Body of pancreas (tissue), 4 donors: ENCODE measurements around the gene GSDME.

Experiments used
- POLR2A ChIP-seq, 3 donors: fragments of 450-650 bp; IDR thresholded peaks; one replicate each; pipeline ENCODE4 v1.6.1; 2016; ENCODE audit warnings: antibody characterized with exemption in 3 of 3, mild to moderate bottlenecking in 2 of 3
- TF ChIP-seq, protein P1 (sequence below), 7 experiments: fragments of 450-650 bp in 4 of 7; fragments of 200-600 bp in 3 of 7; sonication (generic) in 3 of 7; IDR thresholded peaks; one replicate each; pipeline ENCODE4 v1.5.1; 2016 to 2019; ENCODE audit warnings: antibody characterized with exemption in 7 of 7

DNA sequence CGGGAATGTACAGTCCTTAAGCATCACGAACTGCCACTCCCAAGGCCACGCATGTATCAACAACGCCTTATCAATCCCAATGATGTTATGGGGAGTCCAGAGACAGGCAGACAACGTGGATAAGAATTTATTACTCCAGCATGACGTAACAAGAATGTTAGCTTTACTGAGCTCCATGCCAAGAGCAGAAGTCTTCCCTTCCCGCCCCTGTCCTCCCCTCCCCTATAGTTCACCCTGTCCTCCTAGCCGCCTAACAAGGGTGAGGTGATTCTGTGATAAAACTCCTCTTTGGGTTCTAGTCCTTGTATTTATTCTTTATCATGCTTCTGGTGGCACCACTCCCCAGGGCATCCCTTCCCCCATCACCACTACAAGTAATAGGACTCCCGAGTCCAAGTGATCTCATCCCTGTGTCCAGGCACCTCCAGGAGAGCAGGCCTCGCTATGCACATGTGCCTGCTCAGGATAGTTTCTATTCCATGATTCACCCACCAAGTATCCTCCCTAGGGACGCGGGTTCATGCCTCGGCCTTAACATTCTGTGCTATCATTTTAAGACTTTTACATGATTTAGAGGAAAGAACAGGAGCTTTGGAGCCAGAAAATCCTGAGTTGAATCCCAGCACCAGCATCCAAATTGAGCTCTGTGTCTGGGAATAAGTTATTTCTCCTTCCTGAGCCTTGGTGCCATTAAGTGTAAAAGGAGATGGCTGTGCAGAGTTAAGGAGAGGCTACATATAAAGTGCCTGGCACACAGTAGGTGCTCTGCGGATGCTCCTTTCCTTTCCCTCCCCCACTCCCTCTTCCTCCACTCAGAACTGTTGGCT, 15.4 kb downstream of the GSDME start:
- TF ChIP-seq POLR2A (IDR thresholded peaks at IDR 0.05): no peak
- TF ChIP-seq, protein P1, sequence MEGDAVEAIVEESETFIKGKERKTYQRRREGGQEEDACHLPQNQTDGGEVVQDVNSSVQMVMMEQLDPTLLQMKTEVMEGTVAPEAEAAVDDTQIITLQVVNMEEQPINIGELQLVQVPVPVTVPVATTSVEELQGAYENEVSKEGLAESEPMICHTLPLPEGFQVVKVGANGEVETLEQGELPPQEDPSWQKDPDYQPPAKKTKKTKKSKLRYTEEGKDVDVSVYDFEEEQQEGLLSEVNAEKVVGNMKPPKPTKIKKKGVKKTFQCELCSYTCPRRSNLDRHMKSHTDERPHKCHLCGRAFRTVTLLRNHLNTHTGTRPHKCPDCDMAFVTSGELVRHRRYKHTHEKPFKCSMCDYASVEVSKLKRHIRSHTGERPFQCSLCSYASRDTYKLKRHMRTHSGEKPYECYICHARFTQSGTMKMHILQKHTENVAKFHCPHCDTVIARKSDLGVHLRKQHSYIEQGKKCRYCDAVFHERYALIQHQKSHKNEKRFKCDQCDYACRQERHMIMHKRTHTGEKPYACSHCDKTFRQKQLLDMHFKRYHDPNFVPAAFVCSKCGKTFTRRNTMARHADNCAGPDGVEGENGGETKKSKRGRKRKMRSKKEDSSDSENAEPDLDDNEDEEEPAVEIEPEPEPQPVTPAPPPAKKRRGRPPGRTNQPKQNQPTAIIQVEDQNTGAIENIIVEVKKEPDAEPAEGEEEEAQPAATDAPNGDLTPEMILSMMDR (IDR thresholded peaks at IDR 0.05): no peak
